GM12878 (cell line): Measurements from ENCODE around the gene NBPF3.

Experiments
- CTCF ChIP-seq, 3 experiments: IDR thresholded peaks in 2 of 3; conservative IDR thresholded peaks in 1 of 3; 2 replicates each; pipeline ENCODE4 v1.5.1; 2011; ENCODE audit warnings: low read depth in 3 of 3, low read length in 3 of 3, mild to moderate bottlenecking in 3 of 3, control low read depth in 2 of 3, moderate library complexity in 2 of 3, inconsistent platforms in 1 of 3, mixed read lengths in 1 of 3; ENCODE audit not compliant: control insufficient read depth in 2 of 3, insufficient read depth in 1 of 3; ENCODE audit errors: extremely low read depth in 1 of 3
- EZH2 ChIP-seq: IDR thresholded peaks from 2 replicates; pipeline ENCODE4 v1.6.1; 2012; ENCODE audit warnings: low read depth, mild to moderate bottlenecking, control low read depth, inconsistent platforms, low read length, borderline replicate concordance; ENCODE audit not compliant: control insufficient read depth
- POLR2AphosphoS5 ChIP-seq: IDR thresholded peaks from 2 replicates; pipeline ENCODE4 v1.6.1; 2011; ENCODE audit warnings: mild to moderate bottlenecking, low read length, inconsistent platforms

GRCh38 chr1:21526441-21526840, 86.5 kb downstream of the NBPF3 start:
- TF ChIP-seq CTCF (IDR thresholded peaks at IDR 0.05 in 2 of 3, conservative IDR thresholded peaks at IDR 0.05 in 1 of 3; ENCODE audit: control insufficient read depth in 2 of 3, extremely low read depth in 1 of 3, insufficient read depth in 1 of 3, low read depth in 3 of 3, low read length in 3 of 3) (no peak), POLR2AphosphoS5 (no peak), EZH2 (no peak)
